Activated CD8-positive, alpha-beta memory T cell treated with anti-CD3 and anti-CD28 coated beads for 24 hours (primary cell): ENCODE data around the gene SMIM5.

Experiments used
- DNase-seq: peaks from one replicate; pipeline ENCODE4 v3.0.0-alpha.2; 2020

SMIM5 gene

DNA sequence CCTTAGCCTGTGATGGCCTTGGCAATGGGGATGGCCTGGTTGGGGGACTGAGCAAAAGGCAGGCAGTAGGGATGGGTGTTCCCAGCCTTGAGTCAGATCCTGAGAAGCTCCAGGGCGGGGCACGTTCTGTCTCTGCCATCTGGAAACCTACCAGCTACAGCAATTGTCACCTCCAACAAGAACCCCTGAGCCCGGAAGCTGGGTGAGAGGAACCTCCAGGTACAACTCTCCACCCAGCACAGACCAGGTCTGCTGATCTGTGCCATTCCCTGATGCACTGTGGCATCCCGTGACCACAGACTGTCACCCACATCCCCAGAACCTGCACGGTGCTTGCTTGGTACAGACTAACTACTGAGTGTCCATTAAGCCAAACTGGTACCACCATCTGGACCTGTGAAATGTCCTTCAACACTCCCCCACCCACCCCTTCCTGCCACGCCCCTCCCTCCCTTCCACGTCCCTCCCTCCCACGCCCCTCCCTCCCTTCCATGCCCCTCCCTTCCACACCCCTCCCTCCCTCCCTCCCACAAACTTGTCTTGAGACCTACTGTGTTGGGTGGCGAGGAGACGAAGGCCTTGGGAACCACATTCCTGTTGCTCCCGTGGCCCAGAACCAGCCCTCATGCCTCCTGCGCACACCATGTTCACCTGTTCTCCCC lies 29.1 kb upstream of the SMIM5 start:
- DNase-seq, result no peak

DNA sequence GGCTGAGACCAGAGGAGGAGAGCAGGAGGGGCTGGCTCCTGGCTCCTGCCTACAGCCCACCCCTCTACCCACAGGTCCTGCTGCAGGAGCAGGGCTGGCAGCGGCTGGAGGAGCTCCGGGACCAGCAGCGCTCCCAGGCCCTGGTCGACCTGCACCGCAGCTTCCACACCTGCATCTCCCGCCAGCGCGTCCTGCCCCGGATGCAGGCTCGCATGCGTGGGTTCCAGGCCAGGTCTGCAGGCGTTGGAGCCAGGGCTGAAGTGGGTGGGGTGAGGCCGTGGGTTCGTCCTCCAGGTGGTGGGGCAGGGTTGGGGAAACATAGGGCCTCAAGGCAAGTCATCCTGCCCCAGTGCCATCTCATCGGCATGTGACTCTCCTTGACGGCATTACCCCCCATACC lies 27.4 kb upstream of the SMIM5 start:
- DNase-seq, result no peak

DNA sequence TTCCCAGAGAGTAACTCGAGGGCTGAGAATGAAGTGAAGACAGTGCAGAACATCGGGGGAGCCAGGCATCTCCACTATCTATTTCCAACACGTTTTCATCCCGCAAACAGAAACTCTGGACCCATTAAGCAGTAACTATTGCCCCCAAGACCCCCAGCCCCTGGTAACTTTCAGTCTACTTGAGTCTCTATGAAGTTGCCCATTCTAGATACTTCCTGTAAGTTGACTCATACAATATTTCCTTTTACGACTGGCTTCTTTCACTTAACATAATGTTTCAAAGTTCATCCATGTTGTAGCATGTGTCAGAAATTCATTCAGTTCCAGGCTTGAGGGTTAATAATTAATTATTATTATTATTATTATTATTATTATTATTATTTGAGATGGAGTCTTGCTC lies 26.1 kb upstream of the SMIM5 start:
- no peak for DNase-seq

DNA sequence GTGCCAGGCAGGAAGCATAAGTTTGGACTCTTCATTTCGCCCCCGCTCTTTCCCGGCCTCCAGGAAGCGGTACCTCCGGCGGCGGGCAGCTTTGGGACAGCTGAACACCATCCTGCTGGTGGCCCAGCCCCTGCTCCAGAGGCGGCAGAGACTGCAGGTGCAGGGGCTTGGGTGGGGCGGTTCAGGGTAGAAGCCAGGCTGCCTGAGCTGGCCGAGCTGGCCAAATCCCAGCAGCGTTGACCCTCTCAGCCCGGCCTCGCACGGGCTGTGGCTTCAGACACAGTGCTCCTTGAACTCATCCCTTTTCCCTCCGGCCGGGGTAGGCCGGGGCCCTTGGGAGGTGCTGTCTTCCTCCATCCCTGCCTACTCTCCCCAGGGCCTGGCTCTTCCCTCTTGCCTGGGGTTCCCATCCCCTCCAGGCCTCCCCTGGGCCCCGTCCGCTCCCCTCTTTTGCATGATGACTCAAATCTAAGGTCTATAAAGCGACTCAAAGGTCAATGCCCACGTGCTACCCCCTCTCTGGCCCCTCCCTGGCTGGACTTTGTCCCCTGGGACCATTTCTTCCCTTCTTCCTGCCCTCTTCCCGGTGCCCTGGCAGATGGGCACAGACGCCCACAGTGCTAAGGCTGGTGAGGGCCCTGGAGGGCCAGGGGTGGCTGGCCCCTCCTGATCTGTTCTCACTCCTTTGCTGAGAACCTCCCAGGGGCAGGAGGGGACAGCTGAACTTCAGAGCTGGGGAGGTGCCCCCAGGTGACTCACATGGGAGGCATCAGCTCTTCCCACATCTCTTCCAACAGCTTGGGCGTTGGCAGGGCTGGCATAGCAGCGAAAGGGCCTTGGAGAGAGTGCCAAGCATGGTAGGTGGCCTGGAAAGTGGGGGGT lies 22.9 kb upstream of the SMIM5 start:
- DNase-seq, result no peak

DNA sequence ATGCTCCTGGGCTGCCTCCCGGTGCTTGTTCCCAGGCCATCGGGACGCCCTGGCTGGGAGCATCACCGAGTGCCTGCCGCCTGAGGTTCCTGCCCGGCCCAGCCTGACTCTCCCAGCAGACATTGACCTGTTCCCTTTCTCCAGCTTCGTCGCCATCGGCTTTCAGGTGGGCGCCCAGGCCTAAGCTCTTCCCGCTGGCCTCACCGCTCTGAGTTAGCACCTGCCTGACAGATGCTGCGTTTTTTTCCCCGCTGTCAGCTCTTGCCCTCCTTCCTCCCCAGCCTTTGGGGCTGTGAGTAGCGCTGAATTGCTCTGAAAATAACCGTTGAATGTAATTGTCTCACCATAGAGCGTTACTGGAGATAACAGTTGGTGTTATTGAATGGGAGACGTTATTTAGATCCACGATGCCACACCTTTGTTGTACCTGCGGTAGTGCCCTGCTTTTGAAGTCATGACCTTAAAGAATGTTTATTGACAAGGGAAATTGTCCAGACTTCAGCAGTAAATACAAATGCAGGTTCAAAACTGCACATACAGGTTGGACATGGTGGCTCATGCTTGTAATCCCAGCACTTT lies 21.3 kb upstream of the SMIM5 start:
- no peak for DNase-seq

DNA sequence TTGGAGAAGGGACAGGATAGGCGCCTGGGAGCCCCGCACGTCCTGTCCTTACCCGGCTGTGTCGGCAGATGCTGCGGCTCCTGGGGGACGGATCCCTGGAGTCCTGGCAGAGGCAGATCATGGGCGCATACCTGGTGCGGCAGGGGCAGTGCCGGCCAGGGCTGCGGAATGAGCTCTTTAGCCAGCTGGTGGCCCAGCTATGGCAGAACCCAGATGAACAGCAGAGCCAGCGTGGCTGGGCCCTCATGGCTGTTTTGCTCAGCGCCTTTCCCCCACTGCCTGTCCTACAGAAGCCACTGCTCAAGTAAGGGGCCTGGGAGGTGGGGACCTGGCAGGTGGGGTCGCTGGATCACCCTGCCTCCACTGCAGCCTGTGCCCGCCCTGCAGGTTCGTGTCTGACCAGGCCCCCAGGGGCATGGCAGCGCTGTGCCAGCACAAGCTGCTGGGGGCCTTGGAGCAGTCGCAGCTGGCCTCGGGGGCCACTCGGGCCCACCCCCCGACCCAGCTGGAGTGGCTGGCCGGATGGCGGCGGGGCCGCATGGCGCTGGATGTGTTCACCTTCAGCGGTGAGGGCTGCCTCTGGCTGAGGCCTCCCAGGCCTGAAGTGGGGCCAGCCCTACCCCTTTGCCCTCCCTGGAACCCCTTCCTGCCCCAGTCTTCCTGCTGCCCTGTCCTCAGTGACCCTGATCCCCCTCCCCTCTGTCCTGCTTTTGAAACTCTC lies 20.2 kb upstream of the SMIM5 start:
- no peak for DNase-seq

DNA sequence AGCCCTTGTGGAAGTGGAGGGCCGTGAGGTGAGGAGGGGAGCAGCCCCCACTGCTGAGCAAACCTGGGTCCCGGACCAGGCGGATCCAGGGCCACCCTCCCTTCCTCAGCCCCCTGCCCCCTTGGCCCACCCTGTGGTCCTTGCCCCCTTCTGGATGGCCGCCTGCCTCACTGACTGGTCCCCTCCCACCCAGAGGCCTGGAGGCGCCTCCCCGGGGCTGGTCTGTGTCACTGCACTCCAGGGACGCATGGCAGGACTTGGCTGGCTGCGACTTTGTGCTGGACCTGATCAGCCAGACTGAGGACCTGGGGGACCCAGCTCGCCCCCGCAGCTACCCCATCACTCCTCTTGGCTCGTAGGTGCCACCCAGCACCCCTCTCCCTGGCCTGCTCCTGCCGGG lies 19.2 kb upstream of the SMIM5 start:
- DNase-seq, result no peak

DNA sequence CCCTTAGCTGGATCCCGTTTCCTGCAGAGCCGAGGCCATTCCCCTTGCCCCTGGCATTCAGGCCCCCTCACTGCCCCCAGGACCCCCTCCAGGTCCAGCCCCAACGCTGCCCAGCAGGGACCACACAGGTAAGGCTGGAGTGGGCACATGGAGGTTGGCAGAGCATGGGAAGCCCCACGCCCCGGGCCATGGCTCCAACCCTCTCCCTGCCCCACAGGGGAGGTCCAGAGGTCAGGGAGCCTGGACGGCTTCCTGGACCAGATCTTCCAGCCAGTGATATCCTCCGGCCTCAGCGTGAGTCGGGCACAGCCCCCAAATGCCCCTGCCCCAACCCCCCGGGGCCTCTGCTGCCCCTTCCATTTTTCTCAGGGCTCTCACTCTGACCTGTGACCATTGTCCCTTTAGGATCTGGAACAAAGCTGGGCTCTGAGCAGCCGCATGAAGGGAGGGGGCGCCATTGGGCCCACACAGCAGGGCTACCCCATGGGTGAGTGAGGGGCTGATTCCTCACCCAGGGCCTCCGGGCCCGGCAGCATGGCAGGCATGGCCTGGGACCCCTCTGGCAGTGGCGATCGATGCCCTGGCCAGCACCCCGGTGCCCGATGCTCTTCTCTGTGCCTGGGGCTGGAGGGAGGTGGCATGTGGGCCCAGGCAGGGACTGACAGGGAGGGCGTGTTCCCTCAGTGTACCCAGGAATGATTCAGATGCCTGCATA lies 18.5 kb upstream of the SMIM5 start:
- no peak for DNase-seq

DNA sequence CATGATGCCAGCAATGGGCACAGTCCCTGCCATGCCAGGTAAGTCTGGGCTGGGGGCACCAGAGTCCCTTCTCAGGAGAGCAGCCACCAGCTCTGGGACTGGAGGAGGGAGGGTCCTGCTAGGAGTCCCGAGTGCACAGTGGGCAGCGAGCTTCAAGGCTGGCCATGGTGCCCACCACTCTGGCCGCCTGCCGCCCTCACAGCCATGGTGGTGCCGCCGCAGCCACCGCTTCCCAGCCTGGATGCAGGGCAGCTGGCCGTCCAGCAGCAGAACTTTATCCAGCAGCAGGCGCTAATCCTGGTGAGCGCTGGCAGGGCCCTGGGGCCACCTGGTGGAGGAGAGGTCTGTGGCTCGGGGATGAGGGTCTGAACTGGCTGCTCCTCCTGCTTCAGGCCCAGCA lies 17.9 kb upstream of the SMIM5 start:
- DNase-seq, result no peak

DNA sequence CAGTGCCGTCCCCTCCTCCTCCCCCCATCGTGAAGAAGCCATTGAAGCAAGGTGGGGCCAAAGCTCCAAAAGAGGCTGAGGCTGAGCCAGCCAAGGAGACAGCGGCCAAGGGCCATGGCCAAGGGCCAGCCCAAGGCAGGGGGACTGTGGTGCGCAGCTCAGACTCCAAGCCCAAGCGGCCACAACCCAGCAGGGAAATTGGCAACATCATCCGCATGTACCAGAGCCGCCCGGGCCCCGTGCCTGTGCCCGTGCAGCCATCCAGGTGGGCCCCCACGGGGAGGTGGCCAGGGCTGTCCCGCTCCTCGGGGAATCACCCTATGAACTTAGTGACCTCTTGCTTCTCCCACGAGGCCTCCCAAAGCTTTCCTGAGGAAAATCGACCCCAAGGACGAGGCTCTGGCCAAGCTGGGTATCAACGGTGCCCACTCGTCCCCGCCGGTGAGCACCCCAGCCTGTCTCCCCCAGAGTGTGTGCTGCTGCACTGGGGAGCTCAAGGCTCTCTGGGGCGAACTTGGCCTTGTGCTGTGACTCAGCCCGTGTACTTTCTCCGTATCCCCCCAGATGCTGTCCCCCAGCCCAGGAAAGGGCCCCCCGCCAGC lies 16.6 kb upstream of the SMIM5 start:
- DNase-seq, result no peak

DNA sequence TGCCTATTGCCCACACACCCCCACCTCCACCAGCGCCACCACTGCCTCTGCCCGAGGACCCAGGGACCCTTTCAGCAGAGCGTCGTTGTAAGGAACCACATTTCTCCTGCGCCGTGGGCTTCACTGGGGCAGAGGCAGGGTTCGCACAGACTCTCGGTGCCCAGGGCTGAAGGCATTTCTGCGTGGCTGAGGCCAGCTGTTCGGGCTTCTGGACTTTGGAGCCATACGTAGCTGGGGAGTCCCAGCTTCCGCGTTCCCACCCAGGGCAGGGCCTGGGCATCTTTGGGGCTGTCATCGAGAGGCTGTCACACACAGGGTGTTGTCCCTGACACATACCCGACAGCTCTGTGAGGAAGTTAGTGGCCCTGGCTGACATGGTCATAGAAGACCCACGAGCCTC lies 16.0 kb upstream of the SMIM5 start:
- no peak for DNase-seq

DNA sequence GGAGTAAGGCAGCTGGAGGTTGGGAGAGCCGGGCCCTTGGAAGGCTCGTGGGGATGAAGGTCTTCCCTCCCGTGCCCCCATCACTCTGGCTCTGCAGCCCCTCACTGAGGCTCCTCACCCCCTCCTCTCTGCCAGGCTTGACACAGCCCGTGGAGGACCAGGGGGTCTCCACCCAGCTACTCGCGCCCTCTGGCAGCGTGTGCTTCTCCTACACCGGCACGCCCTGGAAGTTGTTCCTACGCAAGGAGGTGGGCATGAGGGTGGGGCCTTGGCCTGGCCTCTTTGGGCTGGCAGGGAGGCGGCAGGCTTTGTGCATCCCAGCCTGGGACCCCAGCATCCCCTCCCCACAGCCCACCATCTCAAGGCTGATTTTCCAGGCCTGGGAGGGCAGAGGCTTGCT lies 15.6 kb upstream of the SMIM5 start:
- no peak for DNase-seq

DNA sequence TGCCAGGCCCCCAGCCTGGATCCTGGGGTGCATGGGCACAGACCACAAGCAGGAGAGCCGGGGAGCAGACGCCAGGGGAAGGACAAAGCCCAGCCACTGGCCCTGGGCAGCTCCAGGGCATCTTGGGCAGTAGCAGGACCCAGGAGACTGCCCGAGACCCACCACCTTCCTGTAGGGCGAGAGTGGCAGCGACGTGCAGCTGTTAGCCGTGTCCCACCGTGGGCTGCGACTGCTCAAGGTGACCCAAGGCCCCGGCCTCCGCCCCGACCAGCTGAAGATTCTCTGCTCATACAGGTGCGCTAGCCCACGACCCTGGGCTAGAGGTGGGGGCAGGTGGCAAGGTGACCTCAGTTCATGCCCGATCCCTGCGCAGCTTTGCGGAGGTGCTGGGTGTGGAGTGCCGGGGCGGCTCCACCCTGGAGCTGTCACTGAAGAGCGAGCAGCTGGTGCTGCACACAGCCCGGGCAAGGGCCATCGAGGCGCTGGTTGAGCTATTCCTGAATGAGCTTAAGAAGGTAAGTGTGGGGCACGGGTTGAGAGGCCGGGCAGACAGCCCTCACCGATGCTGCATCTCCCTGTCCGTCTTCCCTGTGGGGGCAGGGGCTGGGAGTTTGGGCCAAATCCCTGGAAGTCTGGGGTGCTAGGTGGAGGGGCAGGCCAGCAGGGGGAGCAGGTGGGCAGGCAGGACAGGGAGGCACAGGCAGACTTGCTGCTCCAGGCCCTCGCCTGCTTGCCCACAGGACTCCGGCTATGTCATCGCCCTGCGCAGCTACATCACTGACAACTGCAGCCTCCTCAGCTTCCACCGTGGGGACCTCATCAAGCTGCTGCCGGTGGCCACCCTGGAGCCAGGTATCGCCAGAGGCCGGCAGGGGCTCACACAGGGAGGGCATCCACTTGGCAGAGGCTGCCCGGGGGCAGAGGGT lies 13.5 kb upstream of the SMIM5 start:
- no peak for DNase-seq

DNA sequence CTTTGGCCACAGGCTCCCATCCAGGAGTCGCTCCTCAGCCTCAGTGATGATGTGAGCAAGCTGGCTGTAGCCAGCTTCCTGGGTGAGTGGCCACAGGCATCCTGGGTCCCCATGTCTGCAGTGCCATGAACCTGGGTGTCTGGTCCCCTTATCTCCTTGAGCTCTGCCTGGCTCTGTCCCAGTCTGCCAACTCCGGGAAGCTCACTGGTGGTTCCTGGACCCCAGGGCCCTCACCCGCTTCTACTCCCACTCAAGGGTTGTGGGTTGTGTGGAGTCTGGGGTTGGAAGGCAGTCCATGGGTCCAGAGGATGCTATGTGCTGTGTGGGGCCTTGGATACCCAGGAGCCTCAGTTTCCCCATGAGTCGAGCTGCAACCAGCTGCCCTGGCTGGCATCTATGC lies 11.7 kb upstream of the SMIM5 start:
- no peak for DNase-seq

DNA sequence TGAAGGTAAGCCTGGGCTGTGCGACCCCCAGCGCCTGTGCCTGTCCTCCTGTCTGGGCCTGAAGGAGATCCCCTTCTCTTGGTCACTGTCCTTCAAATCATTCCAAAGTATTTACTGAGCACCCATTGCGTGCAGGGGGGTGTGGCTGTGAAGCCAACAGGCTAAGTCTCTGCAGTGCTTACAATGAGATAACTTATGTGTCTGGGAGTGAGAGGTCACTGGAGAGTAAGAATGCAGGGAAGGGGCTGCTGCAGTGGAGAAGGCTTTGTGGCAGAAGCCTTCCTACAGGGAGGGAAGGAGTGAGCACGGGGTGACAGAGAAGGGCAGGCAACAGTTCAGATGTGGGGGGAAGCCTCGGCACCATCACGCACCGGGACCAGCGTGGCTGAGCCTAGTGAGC lies 11.2 kb upstream of the SMIM5 start:
- DNase-seq, result no peak

DNA sequence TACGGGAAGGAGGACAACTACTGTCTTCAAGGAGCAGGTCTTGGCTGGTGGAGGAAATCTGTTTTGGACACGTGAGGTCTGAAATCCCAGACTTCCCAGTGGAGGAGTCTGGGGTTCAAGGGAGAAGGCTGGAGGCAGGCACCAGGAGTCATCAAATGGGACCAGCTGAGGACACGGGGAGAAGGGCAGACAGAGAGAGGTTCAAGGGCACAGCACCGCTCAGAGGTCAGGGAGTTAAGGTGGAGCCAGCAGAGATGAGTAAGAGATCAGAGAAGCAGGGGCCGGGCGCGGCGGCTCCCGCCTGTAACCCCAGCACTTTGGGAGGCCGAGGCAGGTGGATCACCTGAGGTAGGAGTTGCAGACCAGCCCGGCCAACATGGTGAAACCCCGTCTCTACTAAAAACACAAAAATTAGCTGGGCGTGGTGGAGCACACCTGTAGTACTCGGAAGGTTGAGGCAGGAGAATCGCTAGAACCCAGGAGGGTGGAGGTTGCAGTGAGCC lies 10.4 kb upstream of the SMIM5 start:
- no peak for DNase-seq

DNA sequence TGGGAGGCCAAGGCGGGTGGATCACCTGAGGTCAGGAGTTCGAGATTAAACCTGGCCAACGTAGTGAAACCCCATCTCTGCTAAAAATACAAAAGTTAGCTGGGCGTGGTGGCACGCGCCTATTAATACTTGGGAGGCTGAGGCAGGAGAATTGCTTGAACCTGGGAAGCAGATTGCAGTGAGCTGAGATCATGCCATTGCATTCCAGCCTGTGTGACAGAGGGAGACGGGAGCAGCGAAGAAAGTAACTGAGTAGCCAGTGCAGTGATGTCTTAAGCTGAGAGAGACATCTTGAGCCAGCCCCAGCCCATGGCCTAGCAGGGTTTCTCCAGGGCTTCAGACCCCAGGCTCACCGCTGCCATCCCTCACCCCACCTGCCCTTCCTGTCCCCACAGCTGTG lies 9.8 kb upstream of the SMIM5 start:
- no peak for DNase-seq

DNA sequence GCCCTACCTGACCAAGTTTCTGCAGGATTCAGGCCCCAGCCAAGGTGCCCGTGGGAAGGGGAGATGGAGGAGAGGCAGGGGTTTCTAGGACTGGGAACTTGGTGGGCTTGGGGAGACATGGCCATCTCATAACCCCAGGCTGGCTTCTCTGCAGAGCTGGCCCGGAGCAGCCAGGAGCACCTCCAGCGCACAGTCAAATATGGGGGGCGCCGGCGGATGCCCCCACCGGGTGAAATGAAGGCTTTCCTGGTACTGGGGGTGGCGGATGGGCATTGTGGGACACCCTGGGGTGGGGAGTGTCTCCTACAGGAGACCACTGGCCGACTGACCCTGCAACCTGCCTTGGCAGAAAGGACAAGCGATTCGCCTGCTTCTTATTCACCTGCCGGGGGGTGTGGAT lies 9.2 kb upstream of the SMIM5 start:
- DNase-seq, result no peak

DNA sequence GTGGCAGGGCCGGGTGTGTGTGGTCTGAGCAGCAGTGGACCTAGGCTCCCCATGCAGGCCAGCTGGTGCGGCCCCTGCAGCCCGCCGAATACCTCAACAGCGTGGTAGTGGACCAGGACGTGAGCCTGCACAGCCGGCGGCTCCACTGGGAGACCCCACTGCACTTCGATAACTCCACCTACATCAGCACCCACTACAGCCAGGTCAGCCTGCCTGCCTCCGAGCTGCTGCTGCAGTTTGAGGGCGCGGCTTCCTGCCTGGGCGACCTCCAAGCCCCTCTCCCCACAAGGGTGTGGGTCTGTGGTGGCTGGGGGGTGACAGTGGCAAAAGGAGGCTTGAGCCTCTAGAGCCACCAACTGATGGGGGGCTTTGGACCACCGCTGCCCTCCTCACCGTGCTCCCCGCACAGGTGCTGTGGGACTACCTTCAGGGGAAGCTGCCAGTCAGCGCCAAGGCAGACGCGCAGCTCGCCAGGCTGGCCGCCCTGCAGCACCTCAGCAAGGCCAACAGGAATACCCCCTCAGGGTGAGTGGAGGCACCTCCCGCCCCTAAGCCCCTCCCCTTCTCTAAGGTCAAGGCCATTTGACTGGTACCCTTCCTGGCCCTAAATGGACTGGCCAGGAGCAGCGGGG lies 8.4 kb upstream of the SMIM5 start:
- no peak for DNase-seq

DNA sequence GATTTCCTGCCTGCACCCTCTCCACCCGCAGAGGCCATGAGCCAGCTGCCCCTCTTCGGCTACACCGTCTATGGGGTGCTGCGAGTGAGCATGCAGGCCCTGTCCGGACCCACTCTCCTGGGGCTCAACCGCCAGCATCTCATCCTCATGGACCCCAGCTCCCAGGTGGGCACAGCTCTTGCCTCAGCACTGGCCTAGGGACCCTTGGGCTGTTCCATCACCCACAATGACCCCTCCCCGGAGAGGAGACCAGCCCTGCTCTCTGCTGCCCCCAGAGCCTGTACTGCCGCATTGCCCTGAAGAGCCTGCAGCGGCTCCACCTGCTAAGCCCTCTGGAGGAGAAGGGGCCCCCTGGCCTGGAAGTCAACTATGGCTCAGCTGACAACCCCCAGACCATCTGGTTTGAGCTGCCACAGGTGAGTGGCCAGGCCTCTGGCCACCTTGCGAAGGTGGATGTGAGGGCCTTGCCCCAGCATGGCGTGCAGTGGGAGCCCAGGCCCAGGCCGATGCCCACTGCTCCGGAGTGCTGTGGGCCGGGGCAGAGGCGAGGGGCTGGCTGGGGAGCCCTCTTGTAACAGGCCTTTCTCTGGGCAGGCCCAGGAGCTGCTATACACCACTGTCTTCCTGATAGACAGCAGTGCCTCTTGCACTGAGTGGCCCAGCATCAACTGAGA lies 7.3 kb upstream of the SMIM5 start:
- DNase-seq, result no peak
